Left colon (tissue), 2 donors: ENCODE results near the gene KLB. TPM values are rescaled to one million over a fixed set of nuclear protein-coding genes. Genes with fewer than 3 reads are reported as not detected.
A peak's percentile ranks its signal among the peaks of the same experiment; 100 is the strongest.
"Not testable (repeated sequence)": the region's sequence is repeated elsewhere in the genome, so short reads cannot be mapped to it uniquely, and the experiment has no call there.

ENCODE experiments used
- ATAC-seq: fragments of 200-7000 bp; cut with Tn5 transposase; one replicate; pipeline ENCODE4 v1.9.1; 2020; ENCODE audit warnings: mild to moderate bottlenecking, moderate library complexity
- DNase-seq, 2 donors: peaks; one replicate each; pipeline ENCODE4 v3.0.0-alpha.2; 2020
- intact Hi-C, 2 donors: fragments of 100-400 bp; cut with DNase I in 1 of 2; cut with micrococcal nuclease in 1 of 2; formaldehyde crosslinking; loops; one replicate each; pipeline versions ENCODE4 v1.11.2 to v1.14.0; 2022; cut with DNase I, micrococcal nuclease
- total RNA-seq, 2 donors: library from RNA; stranded (reverse); fragmentation: NEBNext Ultra II Directional; extraction: Animal tissue kit (Norgen Biotek cat#: 25700); gene quantifications; one replicate each; pipeline ENCODE4 v1.2.1, GENCODE V29; 2021
- donor health status: DM: no; HTN: no; CAD: no.
- donor health status: DM: yes; HTN: yes; CAD: no.

KLB gene
- total RNA-seq, 2 donors from 2014 or later = 0.64 to 2.3 TPM

- DNase-seq = no peak
- intact Hi-C loops = no loop called here
- no peak for ATAC-seq
These were observed 47.0 kb downstream of the KLB start for GRCh38 chr4:39453738-39454137.

GRCh38 chr4:39455486-39455885 is 48.8 kb downstream of the KLB start:
- intact Hi-C loops = no loop called here
- no peak for ATAC-seq
- no peak for DNase-seq

- no peak for ATAC-seq
- DNase-seq = no peak
- intact Hi-C loops = no loop called here
These were observed 50.4 kb downstream of the KLB start for GRCh38 chr4:39456946-39457763.

- peak; percentile 5 for ATAC-seq
- DNase-seq, intact Hi-C loops: not testable (repeated sequence)
These were observed 51.4 kb downstream of the KLB start for GRCh38 chr4:39458161-39458504.

- ATAC-seq = peak; percentile 86
- intact Hi-C loops = no loop called here
- DNase-seq = peak; percentile 97
These were observed 52.0 kb downstream of the KLB start, which contains the start of the genes LIAS and RPL9 for GRCh38 chr4:39458505-39459300. TSS of gene LIAS (plus strand) at chr4:39459056. CDS start at chr4:39459118, 62 bp downstream. TSS of gene RPL9 (minus strand) at chr4:39458922. CDS start at chr4:39458439, 483 bp downstream.

- intact Hi-C loops = no loop called here
- ATAC-seq = no peak
- DNase-seq = no peak
These were observed 58.3 kb downstream of the KLB start for GRCh38 chr4:39464886-39465501.

GRCh38 chr4:39466747-39467146 is 60.0 kb downstream of the KLB start:
- intact Hi-C loops = no loop called here
- no peak for DNase-seq
- ATAC-seq = peak; percentile 82

GRCh38 chr4:39467464-39467863 is 60.7 kb downstream of the KLB start:
- ATAC-seq = peak; percentile 39
- DNase-seq = no peak
- intact Hi-C loops = no loop called here

- peak in 1 of 2 donors; percentile 37 for DNase-seq
- intact Hi-C loops = loop anchor here in 1 of 2 donors (10.0 kb wide), 2 partner anchors 185 to 505 kb away; partner anchors contain the start of gene PDS5A
- ATAC-seq = peak; percentile 69
These were observed 62.8 kb downstream of the KLB start for GRCh38 chr4:39469429-39470077.

GRCh38 chr4:39470402-39470801 is 63.7 kb downstream of the KLB start:
- DNase-seq (no peak), ATAC-seq (no peak)
- intact Hi-C loops = loop anchor here in 1 of 2 donors (10.0 kb wide), 2 partner anchors 184 to 504 kb away; partner anchors contain the start of gene PDS5A

- ATAC-seq = no peak
- no peak for DNase-seq
These were observed 65.7 kb downstream of the KLB start for GRCh38 chr4:39472396-39472795.

GRCh38 chr4:39476187-39476895 is 69.6 kb downstream of the KLB start:
- intact Hi-C loops = loop anchor here in 1 of 2 donors (10.0 kb wide), 2 partner anchors 178 to 498 kb away; partner anchors contain the start of gene PDS5A
- ATAC-seq = no peak

More at GRCh38 chr4:39472396-39472795, 65.7 kb downstream of the KLB start:
- intact Hi-C loops = loop anchor here in 1 of 2 donors (10.0 kb wide), 2 partner anchors 182 to 502 kb away; partner anchors contain the start of gene PDS5A

GRCh38 chr4:39480251-39480650 is 73.5 kb downstream of the KLB start:
- ATAC-seq (no peak), DNase-seq (no peak)
- intact Hi-C loops = no loop called here

More at GRCh38 chr4:39476187-39476895, 69.6 kb downstream of the KLB start:
- no peak for DNase-seq

- DNase-seq (no peak), ATAC-seq (no peak)
- intact Hi-C loops = no loop called here
These were observed 74.4 kb downstream of the KLB start for GRCh38 chr4:39480902-39481695.

GRCh38 chr4:39484582-39485272 is 78.0 kb downstream of the KLB start:
- no peak for DNase-seq
- intact Hi-C loops = no loop called here
- ATAC-seq = no peak

- ATAC-seq = no peak
- intact Hi-C loops = no loop called here
- no peak for DNase-seq
These were observed 79.6 kb downstream of the KLB start for GRCh38 chr4:39486221-39486804.
